NCI-H526 (cell line): ENCODE measurements around the gene HLA-DQA1.
"Not testable (repeated sequence)": the region's sequence is repeated elsewhere in the genome, so short reads cannot be mapped to it uniquely, and the experiment has no call there.

Source experiments
- DNase-seq, 2 experiments: peaks; one replicate each; lab custom pipeline; 2025; lab: John Stamatoyannopoulos, UW

Gene HLA-DQA1

DNA sequence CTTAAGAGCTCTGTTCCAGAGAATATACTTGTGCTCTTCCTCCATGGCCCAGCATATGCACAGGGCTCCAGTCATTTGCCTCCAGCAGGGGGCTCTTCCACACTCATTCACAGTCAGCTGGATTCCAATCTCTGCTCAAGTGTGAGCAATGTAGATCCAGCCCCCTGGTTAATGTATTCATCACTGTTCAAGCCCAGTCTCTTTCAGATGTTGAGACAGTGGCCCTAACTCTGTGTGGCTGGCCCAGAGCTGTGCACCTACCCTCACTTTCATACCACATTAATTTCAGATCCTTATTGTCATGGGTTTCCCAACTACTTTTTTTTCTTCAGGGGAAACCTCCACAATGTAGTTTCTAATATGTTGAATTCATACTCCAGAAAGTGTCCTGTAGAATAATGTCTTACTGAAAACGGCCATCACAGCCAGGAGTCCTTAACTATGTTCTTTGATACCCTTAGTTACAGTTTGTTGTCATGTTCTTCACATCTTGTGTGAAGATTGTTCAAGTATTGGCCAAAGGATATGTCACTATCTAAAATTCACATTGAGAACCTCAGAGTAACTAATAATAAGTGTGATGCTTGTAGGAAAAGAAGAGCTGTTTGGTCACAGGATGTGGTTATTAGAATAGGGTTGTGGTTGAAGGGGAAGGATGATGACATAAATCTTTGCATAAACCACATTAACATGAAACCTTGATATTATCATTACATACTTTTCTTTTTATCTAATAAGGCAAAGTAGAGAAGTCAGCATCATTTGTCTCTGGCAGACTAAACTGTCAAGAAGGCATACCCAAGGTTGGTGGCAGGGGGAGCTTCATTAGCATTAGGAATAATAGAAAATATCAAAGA lies 14.4 kb upstream of the HLA-DQA1 start:
- DNase-seq: peak in 1 of 2 experiments; percentile 16

DNA sequence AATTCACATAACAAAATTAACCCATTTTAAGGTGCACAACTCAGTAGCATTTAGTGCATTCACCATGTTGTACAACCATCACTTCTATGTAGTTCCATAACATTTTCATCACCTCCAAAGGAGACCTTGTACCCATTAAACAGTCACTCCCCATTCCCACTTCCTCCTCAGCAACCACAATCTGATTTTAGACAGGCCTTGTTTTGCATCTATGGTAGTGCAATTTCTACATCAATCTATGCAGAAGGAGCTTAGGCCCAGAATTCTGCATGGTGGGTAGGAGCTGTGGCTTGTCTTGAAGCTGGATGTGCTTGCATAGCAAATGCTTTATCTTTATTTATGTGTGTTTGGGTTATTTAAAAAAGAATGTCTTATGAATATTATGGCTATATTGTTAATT lies 13.5 kb upstream of the HLA-DQA1 start:
- no peak for DNase-seq

DNA sequence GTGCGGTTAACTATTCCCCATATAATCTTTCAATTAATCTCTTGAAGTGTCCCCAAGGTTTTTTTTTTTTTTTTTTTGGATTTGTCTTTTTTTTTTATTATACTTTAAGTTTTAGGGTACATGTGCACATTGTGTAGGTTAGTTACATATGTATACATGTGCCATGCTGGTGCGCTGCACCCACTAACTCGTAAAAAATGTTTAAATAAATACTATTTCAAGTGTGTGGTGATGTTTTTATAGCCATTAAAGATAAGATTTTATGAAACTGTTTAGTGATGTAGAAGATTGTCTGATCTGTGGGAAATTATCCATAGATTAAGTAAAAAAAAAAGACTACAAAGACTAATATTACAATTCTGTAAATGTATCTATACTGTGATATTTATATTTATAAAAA lies 12.6 kb upstream of the HLA-DQA1 start:
- DNase-seq: no peak

DNA sequence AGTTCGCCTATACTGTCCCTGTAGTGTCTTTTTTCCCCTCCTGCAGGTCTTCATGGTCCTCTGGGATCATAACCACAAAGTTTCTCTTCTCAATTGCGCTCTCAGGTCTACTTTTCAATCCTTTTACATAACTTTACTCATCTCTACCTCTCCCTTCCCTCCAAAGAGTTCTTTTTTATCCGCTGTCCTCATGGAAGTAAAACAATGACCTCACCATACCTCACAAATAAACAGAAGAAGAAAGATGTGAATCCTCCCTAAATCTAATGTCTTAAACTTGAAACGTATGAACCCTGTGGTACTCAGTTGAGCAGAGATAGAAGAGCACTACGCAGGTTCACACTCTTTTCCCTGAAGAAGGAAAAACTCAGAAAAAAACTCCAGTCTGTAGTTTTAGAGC lies 12.1 kb upstream of the HLA-DQA1 start:
- no peak for DNase-seq

DNA sequence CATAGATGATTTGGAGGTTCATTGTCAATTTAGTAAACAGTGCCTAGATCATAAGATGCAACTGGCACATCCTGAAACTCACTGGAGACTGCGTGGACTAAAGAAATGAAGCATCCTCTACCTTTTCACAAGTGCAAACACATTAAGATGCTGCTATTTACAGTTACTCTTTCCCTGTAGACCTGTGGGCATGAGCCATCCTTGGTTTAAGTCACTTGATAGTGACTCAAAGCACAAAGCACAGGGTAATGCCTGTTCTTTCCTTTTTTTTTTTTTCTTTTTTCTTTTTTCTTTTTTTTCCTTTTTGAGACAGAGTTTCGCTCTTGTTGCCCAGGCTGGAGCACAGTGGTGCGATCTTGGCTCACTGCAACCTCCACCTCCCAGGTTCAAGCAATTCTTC lies 10.0 kb upstream of the HLA-DQA1 start:
- no peak for DNase-seq

DNA sequence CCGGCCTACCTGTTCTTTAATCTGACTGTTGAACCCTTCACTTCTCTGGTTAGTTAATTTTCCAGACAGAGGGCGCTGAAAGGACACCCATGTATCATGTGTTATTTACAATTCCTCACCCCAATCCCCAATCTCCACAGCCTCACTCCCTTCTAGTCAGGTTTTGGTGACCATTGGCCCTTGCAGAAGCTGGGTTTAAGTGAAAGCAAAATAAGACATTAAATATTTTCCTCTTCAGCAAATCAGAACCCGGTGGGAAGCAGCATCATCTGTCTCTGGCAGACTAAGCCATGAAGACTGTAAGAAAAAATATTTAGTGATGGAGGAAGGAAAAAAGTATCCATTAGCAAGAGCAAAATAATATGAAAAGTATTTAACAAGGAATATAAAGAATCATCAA lies 9.4 kb upstream of the HLA-DQA1 start:
- DNase-seq: no peak

DNA sequence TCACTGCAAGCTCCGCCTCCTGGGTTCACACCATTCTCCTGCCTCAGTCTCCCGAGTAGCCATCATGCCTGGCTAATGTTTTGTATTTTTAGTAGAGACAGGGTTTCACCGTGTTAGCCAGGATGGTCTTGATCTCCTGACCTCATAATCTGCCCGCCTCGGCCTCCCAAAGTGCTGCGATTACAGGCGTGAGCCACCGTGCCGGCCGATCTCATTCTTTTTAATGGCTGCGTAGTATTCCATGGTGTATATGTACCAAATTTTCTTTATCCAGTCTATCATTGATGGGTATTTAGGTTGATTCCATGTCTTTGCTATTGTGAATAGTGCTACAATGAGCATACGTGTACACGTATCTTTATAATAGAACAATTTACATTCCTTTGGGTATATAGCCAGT lies 7.4 kb upstream of the HLA-DQA1 start:
- DNase-seq: not testable (repeated sequence)

DNA sequence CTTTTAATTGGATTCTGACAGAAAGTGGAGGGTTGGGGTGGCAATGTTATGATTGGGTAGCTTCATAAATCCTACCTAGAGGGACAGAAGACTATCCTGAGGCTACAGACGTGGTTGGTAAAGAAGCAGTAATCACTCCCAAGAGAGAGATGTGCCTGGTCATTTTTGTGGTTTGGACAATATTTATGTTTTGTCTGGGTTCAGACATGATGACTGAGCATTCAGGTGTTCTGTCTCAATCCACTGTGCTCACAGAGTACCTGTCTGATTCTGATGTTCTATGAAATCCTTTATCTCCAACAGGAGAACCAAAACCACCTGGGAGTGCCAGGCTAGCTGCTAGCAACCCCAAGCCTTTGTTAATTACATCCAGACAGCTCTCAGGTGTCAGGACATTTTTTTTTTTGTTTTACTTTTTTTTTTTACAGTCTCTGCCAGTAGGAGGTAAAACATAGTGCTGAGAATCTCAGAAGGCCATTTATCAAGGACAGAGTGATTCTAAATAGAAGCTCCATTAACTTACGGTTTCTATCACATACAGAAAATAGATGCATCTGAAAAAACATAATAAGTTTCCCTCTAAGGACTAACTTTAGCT lies 1.6 kb upstream of the HLA-DQA1 start:
- DNase-seq: no peak

DNA sequence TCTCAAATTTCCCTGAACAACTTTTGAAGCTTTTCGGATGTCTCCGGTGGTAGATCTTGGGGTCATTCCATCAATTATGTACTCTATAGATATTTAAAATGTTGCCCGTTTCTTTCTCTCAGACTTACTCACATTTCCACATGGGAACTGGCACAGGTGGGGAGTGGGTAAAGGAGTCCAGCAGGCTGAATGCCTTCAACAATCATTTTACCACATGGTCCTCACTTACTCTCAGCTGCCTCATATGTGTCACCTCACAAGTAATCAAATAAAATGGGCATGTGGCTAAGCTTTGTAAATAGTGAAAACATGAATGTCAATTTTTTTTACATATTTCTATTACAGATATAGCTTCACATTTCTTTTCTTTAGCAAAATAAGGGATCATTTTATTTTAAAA lies 677 bp downstream of the HLA-DQA1 start:
- DNase-seq: no peak

DNA sequence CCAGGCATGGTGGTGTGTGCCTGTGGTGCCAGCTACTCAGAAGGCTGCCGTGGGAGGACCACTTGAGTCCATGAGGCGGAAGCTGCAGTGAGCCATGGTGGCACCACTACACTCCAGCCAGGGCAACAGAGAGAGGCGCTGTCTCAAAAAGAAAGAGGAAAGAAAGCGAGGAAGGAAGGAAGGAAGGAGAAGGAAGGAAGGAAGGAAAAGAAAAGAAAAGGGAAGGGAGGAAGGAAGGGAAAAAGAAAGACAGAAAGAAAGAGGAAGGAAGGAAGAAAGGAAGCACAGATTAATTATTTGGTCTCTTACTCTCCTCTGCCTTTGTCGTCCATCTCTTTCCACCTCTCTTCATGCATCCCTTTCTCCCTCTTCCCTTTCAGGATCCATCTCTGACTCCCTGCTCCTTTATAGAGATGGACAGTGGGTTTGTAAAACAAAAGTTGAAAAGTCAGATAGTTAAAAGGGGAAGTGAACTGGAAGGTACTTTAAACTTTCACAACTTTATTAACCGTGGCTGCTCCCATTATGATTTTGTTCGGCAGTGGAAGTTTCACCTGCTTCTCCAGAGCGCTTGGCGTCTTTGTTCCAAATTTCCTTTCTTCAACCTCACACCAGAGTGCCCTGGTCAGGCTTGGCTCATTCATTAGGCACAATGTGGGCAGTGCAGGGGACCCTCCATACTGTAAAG lies 1.5 kb downstream of the HLA-DQA1 start:
- no peak for DNase-seq

DNA sequence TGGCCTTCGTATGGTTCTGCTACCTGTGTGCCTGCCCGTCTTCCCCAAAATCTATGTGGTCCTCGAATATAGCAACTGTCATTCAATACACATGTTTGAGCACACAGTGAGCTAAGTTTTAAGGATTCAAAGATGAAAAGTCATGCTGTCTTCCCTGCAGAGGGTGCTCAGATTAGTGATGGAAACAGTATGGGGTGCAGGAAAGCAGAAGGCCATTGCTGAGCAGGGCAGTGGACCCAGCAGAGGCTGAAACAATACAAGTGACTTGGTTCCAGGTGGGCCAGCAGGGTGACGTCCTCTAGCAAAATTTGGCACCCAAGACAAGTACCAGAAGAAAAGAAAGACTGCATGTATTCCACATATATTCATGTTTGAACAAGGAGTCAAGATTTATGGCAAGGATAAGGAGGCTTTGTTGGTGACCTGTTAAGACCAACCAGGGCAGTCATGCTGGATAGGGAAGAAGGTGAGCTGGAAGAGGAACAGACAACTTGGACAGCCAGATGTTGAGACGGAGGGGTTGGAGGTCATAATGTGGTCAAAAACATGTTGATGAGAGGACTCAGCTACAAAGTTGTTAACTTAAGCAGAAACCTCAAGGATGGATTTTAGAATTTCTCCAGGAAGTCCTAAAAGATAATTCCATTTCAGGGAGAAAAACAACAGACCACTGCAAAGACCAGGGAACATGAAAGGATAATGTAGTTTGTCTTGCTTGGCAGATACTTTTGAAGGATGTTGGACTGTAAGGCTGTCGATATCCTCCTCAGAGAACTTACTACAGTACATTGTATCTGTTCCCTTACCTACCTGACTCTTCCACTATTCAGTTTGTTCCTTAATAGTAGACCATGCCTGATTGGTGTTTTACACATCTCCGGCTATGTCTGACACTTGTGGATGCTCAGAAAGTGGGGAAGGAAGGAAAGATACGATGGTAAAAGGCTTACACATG lies 2.5 kb downstream of the HLA-DQA1 start:
- DNase-seq: no peak

DNA sequence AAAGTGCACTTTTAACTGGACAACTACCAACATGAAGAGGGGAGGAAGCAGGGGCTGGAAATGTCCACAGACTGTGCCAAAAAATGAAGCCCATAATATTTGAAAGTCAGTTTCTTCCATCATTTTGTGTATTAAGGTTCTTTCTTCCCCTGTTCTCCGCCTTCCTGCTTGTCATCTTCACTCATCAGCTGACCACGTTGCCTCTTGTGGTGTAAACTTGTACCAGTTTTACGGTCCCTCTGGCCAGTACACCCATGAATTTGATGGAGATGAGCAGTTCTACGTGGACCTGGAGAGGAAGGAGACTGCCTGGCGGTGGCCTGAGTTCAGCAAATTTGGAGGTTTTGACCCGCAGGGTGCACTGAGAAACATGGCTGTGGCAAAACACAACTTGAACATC lies 3.9 kb downstream of the HLA-DQA1 start:
- DNase-seq: no peak

DNA sequence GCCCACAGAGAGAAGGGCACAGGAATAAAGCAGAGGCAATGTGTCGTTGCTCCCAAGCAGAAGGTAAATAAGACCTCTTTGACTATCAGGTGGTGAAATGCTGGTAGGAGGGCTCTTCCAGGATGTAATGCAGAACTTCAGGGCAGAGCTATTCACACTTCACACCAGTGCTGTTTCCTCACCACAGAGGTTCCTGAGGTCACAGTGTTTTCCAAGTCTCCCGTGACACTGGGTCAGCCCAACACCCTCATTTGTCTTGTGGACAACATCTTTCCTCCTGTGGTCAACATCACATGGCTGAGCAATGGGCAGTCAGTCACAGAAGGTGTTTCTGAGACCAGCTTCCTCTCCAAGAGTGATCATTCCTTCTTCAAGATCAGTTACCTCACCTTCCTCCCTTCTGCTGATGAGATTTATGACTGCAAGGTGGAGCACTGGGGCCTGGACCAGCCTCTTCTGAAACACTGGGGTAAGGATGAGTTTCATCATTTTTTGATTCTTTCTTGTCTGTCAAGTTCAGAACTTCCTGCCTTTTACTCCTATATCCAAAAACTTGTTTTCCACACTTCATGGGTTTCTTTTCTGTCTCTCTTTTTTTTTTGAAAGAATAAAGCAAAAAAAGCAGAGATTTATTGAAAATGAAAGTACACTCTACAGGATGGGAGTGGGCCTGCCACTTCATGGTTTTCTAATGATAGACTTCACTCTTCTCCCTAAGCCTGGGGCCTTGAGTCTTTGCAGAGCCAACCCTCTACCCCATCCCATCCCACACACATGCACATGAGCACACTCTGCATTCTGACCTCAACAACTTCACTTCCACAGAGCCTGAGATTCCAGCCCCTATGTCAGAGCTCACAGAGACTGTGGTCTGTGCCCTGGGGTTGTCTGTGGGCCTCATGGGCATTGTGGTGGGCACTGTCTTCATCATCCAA lies 4.8 kb downstream of the HLA-DQA1 start:
- DNase-seq: not testable (repeated sequence)

DNA sequence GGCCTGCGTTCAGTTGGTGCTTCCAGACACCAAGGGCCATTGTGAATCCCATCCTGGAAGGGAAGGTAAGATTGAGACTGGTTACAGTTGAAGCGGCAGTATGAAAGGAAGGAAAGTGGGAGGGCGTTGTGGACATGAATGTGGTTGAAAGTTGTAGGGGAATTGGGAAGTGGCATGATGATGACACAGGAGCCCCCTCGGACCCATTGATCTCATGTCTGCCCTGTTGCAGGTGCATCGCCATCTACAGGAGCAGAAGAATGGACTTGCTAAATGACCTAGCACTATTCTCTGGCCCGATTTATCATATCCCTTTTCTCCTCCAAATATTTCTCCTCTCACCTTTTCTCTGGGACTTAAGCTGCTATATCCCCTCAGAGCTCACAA lies 5.5 kb downstream of the HLA-DQA1 start:
- no peak for DNase-seq

DNA sequence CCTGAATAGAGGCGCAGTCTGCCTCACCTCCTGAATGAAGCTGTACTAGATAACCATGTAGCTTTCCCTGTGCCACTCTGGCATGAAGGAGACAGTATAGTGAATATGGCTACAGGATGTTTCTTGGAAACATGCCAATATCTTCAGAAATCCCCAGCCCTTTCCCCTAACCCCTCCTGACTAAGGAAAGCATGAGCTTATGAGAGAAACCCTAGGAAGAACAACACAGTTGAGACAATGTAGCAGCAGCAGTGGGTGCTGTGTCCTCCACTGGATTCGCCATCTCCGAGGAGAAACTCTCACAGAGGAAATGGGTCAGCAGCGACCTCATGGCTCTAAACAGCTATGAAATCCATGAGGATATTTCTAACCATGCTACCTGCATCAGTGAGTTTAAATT lies 6.7 kb downstream of the HLA-DQA1 start:
- no peak for DNase-seq

DNA sequence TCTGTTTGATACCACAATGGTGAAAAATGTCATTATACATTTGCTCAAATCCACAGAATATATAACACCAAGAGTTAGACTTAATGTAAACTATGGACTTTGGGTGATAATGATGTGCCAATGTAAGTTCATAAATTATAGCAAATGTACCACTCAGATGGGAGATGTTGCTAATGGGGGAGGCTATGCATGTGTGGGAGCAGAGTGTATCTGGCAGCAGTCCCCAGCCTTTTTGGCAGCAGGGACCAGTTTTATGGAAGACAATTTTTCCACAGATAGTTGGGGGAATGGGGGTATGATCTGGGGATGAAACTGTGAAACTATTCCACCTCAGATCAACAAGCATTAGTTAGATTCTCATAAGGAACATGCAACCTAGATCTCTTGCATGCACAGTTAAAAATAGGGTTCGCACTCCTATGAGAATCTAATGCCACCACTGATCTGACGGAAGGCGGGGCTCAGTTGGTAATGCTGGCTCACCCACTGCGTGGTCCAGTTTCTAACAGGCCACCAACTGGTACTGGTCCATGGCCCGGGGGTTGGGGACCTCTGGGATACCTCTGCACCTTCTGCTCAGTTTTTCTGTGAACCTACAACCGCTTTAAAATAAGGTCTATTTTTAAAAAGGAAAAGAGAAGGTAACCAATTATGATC lies 8.0 kb downstream of the HLA-DQA1 start:
- no peak for DNase-seq

DNA sequence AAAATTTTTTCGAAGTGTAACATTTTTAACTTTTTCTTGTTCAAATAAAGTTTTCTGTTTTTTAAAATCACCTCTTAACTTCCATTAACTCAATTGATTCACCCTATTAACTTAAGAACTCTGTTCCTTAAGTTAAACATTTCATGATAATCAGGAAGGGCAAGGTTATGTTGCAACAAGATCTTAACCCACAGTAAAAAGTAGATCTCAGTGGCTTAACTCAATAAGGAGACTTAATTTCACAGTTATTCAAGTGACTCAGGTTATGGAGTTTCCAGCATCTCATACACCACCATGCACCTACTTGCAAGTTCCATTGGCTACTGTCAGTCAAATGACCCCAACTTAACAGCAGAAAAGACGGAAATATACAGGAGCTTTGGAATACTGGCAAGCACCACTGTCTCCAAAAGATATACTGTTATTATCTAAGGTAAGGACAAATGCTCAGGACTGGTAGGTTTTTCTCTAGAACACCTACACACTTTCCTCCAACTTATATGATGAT lies 18.1 kb downstream of the HLA-DQA1 start:
- DNase-seq: no peak

DNA sequence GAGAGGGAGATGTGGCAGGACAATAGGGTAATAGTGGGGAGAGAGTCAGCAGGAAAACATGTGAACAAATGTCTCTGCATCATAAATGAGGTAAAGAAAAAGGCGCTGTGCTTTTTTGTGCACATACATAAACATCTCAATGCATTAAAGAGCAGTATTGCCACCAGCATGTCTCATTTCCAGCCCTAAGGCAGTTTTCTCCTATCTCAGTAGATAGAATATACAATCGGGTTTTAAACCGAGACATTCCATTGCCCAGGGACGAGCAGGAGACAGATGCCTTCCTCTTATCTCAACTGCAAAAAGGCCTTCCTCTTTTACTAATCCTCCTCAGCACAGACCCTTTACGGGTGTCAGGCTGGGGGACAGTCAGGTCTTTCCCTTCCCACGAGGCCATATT lies 20.1 kb downstream of the HLA-DQA1 start:
- DNase-seq: not testable (repeated sequence)

DNA sequence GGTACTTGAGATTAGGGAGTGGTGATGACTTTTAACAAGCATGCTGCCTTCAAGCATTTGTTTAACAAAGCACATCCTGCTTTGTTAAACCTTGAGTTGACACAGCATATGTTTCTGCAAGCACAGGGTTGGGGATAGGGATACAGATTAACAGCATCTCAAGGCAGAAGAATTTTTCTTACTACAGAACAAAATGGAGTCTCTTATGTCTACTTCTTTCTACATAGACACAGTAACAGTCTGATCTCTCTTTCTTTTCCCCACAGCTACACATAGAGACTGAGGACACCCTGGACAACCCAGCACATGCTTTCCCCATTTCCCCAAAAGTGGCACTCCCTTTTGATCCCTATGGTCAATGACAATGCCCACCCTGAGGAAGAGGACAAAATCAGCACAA lies 20.6 kb downstream of the HLA-DQA1 start:
- not testable (repeated sequence) for DNase-seq

DNA sequence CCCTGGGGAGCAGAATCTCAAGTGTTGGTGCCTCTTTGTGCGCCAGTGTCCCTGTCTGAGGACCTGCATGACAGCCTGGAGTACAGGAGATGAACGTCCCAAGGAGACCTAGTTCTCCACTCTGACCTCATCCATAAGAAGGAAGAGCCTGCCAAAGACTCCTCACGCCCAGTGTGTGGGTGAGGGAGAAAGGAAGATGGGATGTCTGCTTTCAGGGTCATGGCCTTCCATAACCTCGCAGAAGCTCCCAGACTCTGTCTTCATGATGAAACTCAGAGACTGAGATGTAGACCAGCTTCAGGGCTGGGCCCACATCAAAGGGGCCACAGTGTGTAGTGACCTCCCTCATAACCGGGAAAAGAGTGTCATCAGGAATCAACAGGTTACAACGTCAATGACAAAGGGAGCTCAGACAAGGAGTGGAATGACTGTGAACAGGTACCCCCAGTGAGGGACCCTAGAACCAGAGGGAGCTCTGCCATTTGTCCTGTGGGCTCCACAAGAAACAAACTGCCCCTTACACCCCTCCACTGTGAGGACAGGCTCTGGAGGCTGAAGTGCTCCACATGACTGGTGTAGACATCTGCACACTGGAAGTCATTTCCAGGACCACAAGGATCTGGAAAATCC lies 21.2 kb downstream of the HLA-DQA1 start:
- no peak for DNase-seq
